HFFc6 (cell line): ENCODE data around the gene RPS6KA5. TPM values are rescaled to one million over a fixed set of nuclear protein-coding genes. Genes with fewer than 3 reads are reported as not detected.

Experiments used
- DNase-seq: peaks from one replicate; pipeline ENCODE4 v3.0.0-alpha.2; 2018
- H3K27ac Mint-ChIP-seq: 2 replicates; pipeline ENCODE4 v1.8.0; 2020; ENCODE audit warnings: mild to moderate bottlenecking, mixed read lengths
- H3K27me3 Mint-ChIP-seq: 2 replicates; pipeline ENCODE4 v1.8.0; 2021; ENCODE audit warnings: mild to moderate bottlenecking, moderate library complexity, mixed read lengths; ENCODE audit not compliant: insufficient read depth
- H3K36me3 Mint-ChIP-seq: 2 replicates; pipeline ENCODE4 v1.8.0; 2021; ENCODE audit warnings: low read depth, mixed read lengths
- H3K4me1 Mint-ChIP-seq: 2 replicates; pipeline ENCODE4 v1.8.0; 2020; ENCODE audit warnings: low read depth, mixed read lengths
- H3K4me3 Mint-ChIP-seq: 2 replicates; pipeline ENCODE4 v1.8.0; 2020; ENCODE audit warnings: mild to moderate bottlenecking, moderate library complexity, mixed read lengths
- H3K9me3 Mint-ChIP-seq: 2 replicates; pipeline ENCODE4 v1.8.0; 2020; ENCODE audit warnings: mild to moderate bottlenecking, mixed read lengths
- CTCF ChIP-seq: fragments of 200-600 bp; sonication (generic); IDR thresholded peaks from 2 replicates; pipeline ENCODE4 v1.5.0; 2021; ENCODE audit warnings: antibody characterized with exemption, mild to moderate bottlenecking
- total RNA-seq, 6 experiments: library from RNA; stranded (reverse); fragmentation: NEBNext Ultra II Directional; extraction: Animal tissue kit (Norgen Biotek cat#: 25700); gene quantifications; 2 replicates in 1 of 6; 3 replicates in 5 of 6; pipeline ENCODE4 v1.2.3, GENCODE V29; 2021

RPS6KA5 gene
- total RNA-seq, 6 experiments from 2014 or later, result 0.36 to 0.91 (median 0.48) TPM

- H3K27ac Mint-ChIP-seq, result no peak overlapping the region
- no peak for TF ChIP-seq CTCF
- H3K4me1 Mint-ChIP-seq, result no peaks in the 10 kb centered on the region
- H3K36me3 Mint-ChIP-seq, result no peaks in the 10 kb centered on the region
- H3K27me3 Mint-ChIP-seq, result peaks cover 2% of the 10 kb centered on the region; the same call in 1 of the 2 replicates
- DNase-seq, result no peak
- H3K4me3 Mint-ChIP-seq, result no peak overlapping the region
- H3K9me3 Mint-ChIP-seq, result no peaks in the 10 kb centered on the region
Observed at GRCh38 chr14:91004987-91005386, 55.5 kb downstream of the RPS6KA5 start.

- no peak overlapping the region for H3K27ac Mint-ChIP-seq
- TF ChIP-seq CTCF, result no peak
- H3K4me1 Mint-ChIP-seq, result no peaks in the 10 kb centered on the region
- H3K36me3 Mint-ChIP-seq, result no peaks in the 10 kb centered on the region
- no peak overlapping the region for H3K4me3 Mint-ChIP-seq
- H3K9me3 Mint-ChIP-seq, result no peaks in the 10 kb centered on the region
- DNase-seq, result no peak
- 0 out of 2 replicates have a peak, but pooled peaks cover 3% of the 10 kb centered on the region for H3K27me3 Mint-ChIP-seq
Observed at GRCh38 chr14:90999299-90999698, 61.1 kb downstream of the RPS6KA5 start.

GRCh38 chr14:90996967-90997366 lies 63.5 kb downstream of the RPS6KA5 start:
- H3K27me3 Mint-ChIP-seq, result 0 out of 2 replicates have a peak, but pooled peaks cover 3% of the 10 kb centered on the region
- no peaks in the 10 kb centered on the region for H3K4me1 Mint-ChIP-seq
- TF ChIP-seq CTCF, result no peak
- H3K9me3 Mint-ChIP-seq, result no peaks in the 10 kb centered on the region
- no peaks in the 10 kb centered on the region for H3K36me3 Mint-ChIP-seq
- no peak overlapping the region for H3K4me3 Mint-ChIP-seq
- H3K27ac Mint-ChIP-seq, result no peak overlapping the region
- DNase-seq, result no peak

DNA sequence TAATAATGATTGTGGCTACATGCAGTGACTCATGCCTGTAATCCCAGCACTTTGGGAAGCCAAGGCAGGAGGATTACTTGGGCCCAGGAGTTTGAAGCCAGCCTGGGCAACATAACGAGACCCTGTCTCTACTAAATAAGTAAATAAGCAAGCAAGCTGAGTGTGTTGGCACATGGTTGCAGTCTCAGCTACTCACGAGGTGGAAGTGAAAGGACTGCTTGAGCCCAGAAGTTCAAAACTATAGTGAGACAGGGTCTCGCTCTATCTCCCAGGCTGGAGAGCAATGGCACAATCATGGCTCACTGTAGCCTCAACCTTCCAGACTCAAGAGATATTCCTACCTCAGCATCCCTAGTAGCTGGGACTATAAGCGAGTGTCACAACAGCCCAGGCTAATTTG lies 64.7 kb downstream of the RPS6KA5 start:
- H3K27ac Mint-ChIP-seq, result no peak overlapping the region
- TF ChIP-seq CTCF, result no peak
- H3K9me3 Mint-ChIP-seq, result no peaks in the 10 kb centered on the region
- no peak for DNase-seq
- no peaks in the 10 kb centered on the region for H3K36me3 Mint-ChIP-seq
- 0 out of 2 replicates have a peak, but pooled peaks cover 3% of the 10 kb centered on the region for H3K27me3 Mint-ChIP-seq
- H3K4me3 Mint-ChIP-seq, result no peak overlapping the region
- H3K4me1 Mint-ChIP-seq, result no peaks in the 10 kb centered on the region

DNA sequence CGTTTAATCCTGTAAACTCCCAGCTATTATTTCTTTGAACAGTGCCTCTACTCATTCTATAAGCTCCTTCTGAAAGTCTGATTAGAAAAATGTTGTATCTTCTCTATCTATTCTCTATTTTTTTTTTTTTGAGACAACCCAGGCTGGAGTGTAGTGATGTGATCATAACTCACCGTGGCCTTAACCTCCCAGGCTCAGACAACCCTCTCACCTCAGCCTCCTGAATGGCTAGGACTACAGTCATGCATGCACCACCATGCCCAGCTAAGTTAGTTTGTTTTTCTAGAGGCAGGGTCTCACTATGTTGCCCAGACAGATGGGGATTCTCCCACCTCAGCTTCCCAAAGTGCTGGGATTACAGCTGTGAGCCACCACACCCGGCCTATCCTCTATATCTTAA lies 66.6 kb downstream of the RPS6KA5 start:
- TF ChIP-seq CTCF, result no peak
- H3K4me1 Mint-ChIP-seq, result no peaks in the 10 kb centered on the region
- no peaks in the 10 kb centered on the region for H3K36me3 Mint-ChIP-seq
- peaks cover 5% of the 10 kb centered on the region for H3K27me3 Mint-ChIP-seq
- DNase-seq, result no peak
- H3K27ac Mint-ChIP-seq, result no peak overlapping the region
- no peak overlapping the region for H3K4me3 Mint-ChIP-seq
- H3K9me3 Mint-ChIP-seq, result no peaks in the 10 kb centered on the region
